Gastroesophageal sphincter (tissue), 3 donors: Measurements from ENCODE around the gene SASH3.

Experiments
- EP300 ChIP-seq: sonication (generic); formaldehyde crosslinking; IDR thresholded peaks from one replicate; pipeline ENCODE4 v1.6.1; 2017; ENCODE audit warnings: antibody characterized with exemption, mild to moderate bottlenecking
- POLR2A ChIP-seq, 2 donors: fragments of 450-650 bp; IDR thresholded peaks; one replicate each; pipeline ENCODE4 v1.6.1; 2017; ENCODE audit warnings: antibody characterized with exemption in 2 of 2, mild to moderate bottlenecking in 2 of 2, moderate library complexity in 1 of 2
- POLR2AphosphoS5 ChIP-seq: sonication (generic); formaldehyde crosslinking; IDR thresholded peaks from one replicate; pipeline ENCODE4 v1.6.1; 2017; ENCODE audit warnings: antibody characterized with exemption
- TF ChIP-seq, protein P1 (sequence below), 4 experiments: fragments of 200-600 bp in 2 of 4; fragments of 450-650 bp in 2 of 4; sonication (generic) in 1 of 4; IDR thresholded peaks; one replicate each; pipeline ENCODE4 v1.5.1; 2017 to 2019; ENCODE audit warnings: antibody characterized with exemption in 4 of 4, mild to moderate bottlenecking in 2 of 4, moderate library complexity in 2 of 4

DNA sequence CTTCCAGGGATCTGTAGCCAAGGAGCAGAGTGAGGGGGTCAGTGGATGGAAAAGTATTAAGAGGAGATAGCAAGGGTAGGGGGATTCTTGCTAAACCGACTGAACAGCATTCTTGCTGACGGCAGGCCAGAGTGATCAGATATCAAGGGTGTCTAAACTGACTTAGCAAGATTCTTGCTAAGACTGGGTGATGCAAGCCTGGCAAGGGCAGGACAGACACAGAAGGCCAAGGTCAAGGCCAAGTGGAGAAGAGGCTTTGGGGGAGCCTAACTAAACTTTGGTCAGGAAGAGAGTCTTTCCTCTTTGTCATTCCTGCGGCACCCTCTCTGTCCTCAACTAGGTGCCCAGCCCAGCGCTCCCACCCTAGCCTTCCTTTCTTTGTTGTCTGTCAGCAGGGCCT is 40.2 kb upstream of the SASH3 start:
- TF ChIP-seq, protein P1, sequence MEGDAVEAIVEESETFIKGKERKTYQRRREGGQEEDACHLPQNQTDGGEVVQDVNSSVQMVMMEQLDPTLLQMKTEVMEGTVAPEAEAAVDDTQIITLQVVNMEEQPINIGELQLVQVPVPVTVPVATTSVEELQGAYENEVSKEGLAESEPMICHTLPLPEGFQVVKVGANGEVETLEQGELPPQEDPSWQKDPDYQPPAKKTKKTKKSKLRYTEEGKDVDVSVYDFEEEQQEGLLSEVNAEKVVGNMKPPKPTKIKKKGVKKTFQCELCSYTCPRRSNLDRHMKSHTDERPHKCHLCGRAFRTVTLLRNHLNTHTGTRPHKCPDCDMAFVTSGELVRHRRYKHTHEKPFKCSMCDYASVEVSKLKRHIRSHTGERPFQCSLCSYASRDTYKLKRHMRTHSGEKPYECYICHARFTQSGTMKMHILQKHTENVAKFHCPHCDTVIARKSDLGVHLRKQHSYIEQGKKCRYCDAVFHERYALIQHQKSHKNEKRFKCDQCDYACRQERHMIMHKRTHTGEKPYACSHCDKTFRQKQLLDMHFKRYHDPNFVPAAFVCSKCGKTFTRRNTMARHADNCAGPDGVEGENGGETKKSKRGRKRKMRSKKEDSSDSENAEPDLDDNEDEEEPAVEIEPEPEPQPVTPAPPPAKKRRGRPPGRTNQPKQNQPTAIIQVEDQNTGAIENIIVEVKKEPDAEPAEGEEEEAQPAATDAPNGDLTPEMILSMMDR (IDR thresholded peaks at IDR 0.05) = no peak
- TF ChIP-seq POLR2AphosphoS5 (no peak), POLR2A (IDR thresholded peaks at IDR 0.05) (no peak), EP300 (no peak)
